ENCODE results near the gene GALNTL6.
"Not testable (repeated sequence)": the region's sequence is repeated elsewhere in the genome, so short reads cannot be mapped to it uniquely, and the experiment has no call there.

Gene GALNTL6

GRCh38 chr4:172895699-172896098 is 1082.5 kb downstream of the GALNTL6 start:
- no peak for DNase-seq

DNA sequence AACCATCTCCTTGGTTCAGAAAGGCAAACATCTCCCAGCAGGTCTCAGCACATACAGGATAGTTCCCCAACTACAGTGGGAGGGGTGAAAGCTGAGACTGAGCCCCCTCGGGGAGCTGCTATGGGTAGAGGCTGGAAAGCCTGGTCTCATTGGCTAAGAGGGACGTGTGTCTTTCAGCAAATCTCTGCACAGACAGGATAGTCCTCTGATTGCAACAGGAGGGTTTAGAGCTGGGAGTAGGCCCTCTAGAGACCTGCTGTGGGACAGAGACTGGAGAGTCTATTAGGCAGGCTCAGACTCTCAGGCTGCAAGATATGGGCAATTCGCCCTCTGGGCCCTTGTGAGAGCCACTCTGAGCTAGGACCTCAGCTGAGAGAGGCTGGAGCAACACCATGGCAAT is 1083.8 kb downstream of the GALNTL6 start:
- DNase-seq: no peak

GRCh38 chr4:172898715-172899114 is 1085.5 kb downstream of the GALNTL6 start:
- DNase-seq: no peak

GRCh38 chr4:172899861-172900260 is 1086.7 kb downstream of the GALNTL6 start:
- DNase-seq: no peak

DNA sequence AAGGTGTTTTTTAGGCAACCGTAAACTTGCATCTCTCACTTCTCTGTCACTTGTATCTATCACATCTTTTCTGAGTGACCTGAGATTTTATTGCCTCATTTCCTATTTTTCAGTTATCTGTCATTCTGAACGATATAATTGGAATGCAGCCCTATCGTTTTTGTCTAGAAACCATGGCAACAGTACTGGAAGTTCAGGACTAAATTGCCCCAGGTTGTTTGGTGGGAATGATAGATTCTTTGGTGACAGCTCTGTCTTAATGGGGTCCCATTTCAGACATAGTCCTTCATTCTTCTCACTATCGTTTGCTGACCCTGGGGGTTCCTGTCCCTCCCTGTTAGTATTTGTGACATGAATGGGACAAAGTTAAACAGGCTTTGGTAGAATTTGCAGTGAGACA is 1087.7 kb downstream of the GALNTL6 start:
- DNase-seq: no peak

DNA sequence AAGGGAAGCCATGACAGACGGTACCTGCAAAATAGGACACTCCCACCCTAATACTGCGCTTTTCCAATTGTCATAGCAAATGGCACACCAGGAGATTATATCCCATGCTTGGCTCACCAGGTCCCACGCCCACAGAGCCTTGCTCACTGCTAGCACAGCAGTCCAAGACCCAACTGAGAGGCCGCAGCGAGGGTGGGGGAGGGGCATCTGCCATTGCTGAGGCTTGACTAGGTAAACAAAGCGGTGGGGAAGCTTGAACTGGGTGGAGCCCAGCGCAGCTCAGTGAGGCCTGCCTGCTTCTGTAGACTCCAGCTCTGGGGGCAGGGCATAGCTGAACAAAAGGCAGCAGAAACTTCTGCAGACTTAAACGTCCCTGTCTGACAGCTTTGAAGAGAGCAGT is 1099.3 kb downstream of the GALNTL6 start:
- not testable (repeated sequence) for DNase-seq

DNA sequence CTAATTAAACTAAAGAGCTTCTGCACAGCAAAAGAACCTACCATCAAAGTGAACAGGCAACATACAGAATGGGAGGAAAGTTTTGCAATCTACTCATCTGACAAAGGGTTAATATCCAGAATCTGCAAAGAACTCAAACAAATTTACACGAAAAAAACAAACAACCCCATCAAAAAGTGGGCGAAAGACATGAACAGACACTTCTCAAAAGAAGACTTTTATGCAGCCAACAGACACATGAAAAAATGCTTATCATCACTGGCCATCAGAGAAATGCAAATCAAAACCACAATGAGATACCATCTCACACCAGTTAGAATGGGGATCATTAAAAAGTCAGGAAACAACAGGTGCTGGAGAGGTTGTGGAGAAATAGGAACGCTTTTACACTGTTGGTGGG is 1104.2 kb downstream of the GALNTL6 start:
- not testable (repeated sequence) for DNase-seq

- DNase-seq: no peak
Observed at GRCh38 chr4:172919269-172919668, 1106.1 kb downstream of the GALNTL6 start.

GRCh38 chr4:172927096-172927814 is 1114.1 kb downstream of the GALNTL6 start:
- no peak for DNase-seq

DNA sequence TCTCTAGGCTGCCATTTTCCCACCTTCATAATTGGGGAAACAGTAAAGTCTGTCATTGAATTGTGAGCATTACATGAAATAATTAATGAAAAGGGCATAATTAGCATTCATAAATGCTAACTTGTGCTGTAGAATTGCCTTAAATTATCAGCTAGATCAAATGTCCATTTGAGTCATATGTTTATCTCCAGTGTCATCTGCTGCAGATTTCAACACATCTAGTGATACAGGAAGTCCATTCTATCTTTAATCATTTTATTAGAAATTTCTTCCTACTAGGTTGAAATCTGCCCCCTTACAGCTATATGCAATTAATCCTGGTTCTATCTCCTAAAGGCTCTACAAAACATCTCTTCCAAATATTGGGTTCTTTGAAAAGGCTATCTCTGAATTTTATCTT is 1115.1 kb downstream of the GALNTL6 start:
- DNase-seq: no peak

GRCh38 chr4:172938072-172938829 is 1125.0 kb downstream of the GALNTL6 start:
- no peak for DNase-seq

DNA sequence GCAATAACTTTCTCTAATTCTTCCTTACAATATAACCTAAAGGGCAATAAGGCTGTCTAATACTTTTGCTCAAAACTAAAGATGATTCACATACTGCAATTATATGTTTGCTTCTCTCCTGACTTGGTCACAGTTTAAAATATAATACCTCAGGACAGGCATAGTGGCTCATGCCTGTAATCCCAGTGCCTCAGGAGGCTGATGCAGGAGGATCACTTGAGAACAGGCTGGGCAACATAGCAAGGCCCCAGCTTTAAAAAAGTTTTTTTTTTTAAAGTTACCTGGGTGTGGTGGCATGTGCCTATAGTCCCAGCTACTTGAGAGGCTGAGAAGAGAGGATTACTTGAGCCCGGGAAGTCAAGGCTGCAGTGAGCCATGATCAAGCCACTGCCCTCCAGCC is 1125.7 kb downstream of the GALNTL6 start:
- DNase-seq: no peak

- no peak for DNase-seq
Observed at GRCh38 chr4:172942840-172943239, 1129.6 kb downstream of the GALNTL6 start.

GRCh38 chr4:172945611-172946010 is 1132.4 kb downstream of the GALNTL6 start:
- DNase-seq: no peak

DNA sequence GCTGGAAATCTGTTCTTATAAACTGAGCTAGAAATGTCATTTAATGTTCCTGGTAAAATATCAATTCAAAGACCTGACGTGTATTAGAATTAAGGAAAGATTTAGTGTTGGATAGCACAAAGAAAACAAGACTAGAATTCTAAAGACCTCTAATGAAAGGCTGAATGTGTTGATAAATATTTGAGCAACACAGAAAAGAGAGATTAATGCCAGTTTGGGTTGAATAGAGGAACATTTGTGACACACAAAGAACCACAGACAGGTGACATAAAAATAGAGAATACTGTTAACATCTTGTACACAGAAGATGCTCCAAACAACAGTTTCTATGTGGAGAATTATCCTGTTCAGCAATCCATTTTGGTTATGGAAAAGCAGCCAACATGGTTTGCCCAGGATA is 1133.3 kb downstream of the GALNTL6 start:
- no peak for DNase-seq

DNA sequence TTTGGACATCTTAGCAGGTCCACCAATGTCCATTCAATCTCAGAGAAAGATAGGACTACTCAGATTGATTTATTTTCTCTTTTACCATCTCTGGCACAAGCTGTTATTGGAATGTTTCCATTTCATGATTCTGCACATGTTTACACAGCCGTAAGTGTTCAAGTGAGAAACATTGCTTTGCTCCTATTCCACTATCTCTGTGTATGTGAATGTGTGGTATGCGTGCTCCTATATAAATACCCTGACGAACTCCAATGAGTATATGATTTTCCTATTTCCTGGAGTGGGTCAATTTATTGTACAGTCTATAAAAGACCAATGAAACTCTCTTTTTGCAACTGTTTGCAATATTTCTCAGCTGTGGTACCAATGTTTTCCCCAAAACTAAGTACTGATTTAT is 1134.4 kb downstream of the GALNTL6 start:
- DNase-seq: no peak

DNA sequence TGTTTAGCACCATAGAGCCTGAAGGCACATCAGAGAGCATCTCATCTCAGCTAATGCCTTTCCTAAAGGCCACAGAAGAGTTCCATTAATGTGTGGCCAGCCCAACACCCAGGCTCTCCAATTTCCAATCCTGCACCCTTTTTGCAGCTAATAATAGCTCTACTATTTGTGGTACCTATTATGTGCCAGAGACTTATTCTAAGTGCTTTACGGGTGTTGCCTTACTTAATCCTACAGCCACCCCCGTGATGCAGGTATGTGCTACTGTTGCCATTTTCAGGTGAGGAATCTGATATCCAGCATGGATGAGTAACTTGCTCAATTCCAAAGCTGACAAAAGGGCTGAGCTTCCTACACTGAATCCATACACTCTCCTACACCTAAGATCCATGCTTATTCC is 1137.8 kb downstream of the GALNTL6 start:
- DNase-seq: no peak

DNA sequence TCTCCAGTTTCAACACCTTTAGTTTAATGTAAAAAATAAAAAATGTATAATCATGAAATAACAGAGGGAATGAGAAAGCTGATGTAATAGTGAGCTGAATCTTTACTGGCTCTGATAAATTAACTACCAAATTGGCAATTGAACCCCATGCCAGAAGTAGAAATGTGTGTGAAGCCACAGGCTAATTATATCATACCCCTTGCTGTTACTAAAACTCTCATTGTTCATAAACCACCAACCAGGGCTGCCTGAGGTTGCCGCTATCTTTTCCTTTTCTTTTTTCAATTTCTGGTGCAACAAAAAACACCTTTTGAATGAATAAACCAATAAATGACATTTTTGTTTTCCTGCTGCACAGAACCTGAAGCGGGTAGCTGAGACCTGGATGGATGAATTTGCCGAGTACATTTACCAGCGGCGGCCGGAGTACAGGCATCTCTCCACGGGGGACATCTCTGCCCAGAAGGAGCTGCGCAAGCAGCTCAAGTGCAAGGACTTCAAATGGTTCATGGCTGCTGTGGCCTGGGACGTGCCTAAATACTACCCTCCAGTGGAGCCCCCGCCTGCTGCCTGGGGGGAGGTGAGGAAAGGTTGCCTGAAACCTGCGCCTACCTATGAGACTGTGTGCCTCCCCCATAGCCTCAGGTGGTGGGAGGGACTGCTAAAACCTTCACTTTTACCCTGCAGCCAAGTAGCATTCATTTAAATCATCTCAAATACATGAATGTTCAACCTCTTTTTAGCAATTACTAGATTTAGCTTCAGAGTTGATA is 1138.7 kb downstream of the GALNTL6 start:
- DNase-seq: no peak

GRCh38 chr4:172953896-172954568 is 1140.8 kb downstream of the GALNTL6 start:
- DNase-seq: no peak

- not testable (repeated sequence) for DNase-seq
Observed at GRCh38 chr4:172956340-172956739, 1143.1 kb downstream of the GALNTL6 start.

GRCh38 chr4:172957216-172957615 is 1144.0 kb downstream of the GALNTL6 start:
- no peak for DNase-seq

DNA sequence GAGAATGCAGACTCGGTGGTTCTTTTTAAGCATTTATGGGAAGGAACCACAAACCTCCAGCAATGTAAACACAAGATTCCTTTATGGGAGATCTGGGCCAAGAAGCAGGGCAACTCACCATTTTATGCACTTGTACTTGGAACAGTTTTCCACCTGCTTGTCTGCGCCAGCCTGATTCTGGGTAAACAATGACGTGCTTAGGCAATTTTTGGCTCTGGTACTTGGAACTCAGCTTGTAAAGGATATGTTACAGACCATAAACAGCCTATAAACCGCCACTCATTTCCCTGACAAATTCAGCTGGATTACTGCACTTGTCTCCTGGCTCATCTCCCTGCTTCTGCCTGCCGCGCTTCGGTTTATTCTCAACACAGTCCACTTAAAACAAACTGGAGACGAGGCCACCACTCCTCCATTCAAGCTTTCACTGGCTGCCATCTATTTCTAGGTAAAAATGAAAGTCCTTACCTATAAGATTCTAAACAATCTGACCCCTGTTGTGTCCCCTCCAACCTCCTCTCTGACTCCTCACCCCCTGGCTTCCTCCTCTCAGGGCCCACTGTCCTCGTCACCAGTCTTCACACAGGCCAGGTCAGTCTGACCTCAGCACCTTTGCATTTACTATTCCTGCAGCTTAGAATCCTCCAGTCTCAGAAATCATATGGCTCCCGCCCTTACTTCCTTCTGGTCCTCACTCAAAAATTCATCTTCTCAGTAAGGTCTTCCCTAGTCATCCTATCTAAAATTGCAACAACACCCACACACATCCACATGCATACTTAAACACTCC is 1149.6 kb downstream of the GALNTL6 start:
- DNase-seq: no peak

All from hematopoietic multipotent progenitor cell treated with erythropoietin and hydrocortisone succinate and interleukin-3 and kit ligand, for 8 days (in vitro differentiated cells).